GM19023 (cell line): ENCODE results near the gene TMSB15B.
A peak's percentile ranks its signal among the peaks of the same experiment; 100 is the strongest.
"Not testable (repeated sequence)": the region's sequence is repeated elsewhere in the genome, so short reads cannot be mapped to it uniquely, and the experiment has no call there.

Experiments used
- ATAC-seq: cut with Tn5 transposase; IDR thresholded peaks from one replicate; pipeline ENCODE4 v1.9.1; 2021; ENCODE audit warnings: mild to moderate bottlenecking, moderate library complexity; ENCODE audit not compliant: unreplicated experiment

Gene TMSB15B

GRCh38 chrX:103962411-103963278 lies at the start of gene TMSB15B:
Gene TMSB15B, plus strand, starts transcription at chrX:103962627.
- peak; percentile 98 for ATAC-seq

GRCh38 chrX:103913356-103914020 lies 48.9 kb upstream of the TMSB15B start:
- ATAC-seq, result no peak

GRCh38 chrX:103918050-103918449 lies 44.4 kb upstream of the TMSB15B start:
- peak; percentile 35 for ATAC-seq

- ATAC-seq, result peak; percentile 62
These were observed 43.7 kb upstream of the TMSB15B start for GRCh38 chrX:103918571-103919269.

GRCh38 chrX:103919270-103919637 lies 43.2 kb upstream of the TMSB15B start:
- ATAC-seq, result peak; percentile 71

GRCh38 chrX:103920515-103920914 lies 41.9 kb upstream of the TMSB15B start:
- ATAC-seq, result not testable (repeated sequence)

GRCh38 chrX:103927030-103927429 lies 35.4 kb upstream of the TMSB15B start:
- no peak for ATAC-seq

- no peak for ATAC-seq
These were observed 34.8 kb upstream of the TMSB15B start for GRCh38 chrX:103927633-103928032.

- ATAC-seq, result peak; percentile 87
These were observed 30.3 kb upstream of the TMSB15B start for GRCh38 chrX:103932133-103932532.

GRCh38 chrX:103940257-103940656 lies 22.2 kb upstream of the TMSB15B start:
- not testable (repeated sequence) for ATAC-seq

GRCh38 chrX:103941201-103941975 lies 21.0 kb upstream of the TMSB15B start:
- peak; percentile 73 for ATAC-seq

GRCh38 chrX:103949506-103949905 lies 12.9 kb upstream of the TMSB15B start:
- ATAC-seq, result no peak

GRCh38 chrX:103953353-103953752 lies 9.1 kb upstream of the TMSB15B start:
- ATAC-seq, result no peak

GRCh38 chrX:103954259-103954658 lies 8.2 kb upstream of the TMSB15B start:
- no peak for ATAC-seq

- not testable (repeated sequence) for ATAC-seq
These were observed 1.8 kb upstream of the TMSB15B start for GRCh38 chrX:103960599-103960998.

GRCh38 chrX:103983508-103983907 lies 21.1 kb downstream of the TMSB15B start:
- ATAC-seq, result not testable (repeated sequence)

- ATAC-seq, result peak; percentile 80
These were observed 36.8 kb downstream of the TMSB15B start for GRCh38 chrX:103999234-103999633.

- no peak for ATAC-seq
These were observed 46.4 kb downstream of the TMSB15B start for GRCh38 chrX:104008831-104009230.

GRCh38 chrX:104013158-104013557 lies 50.7 kb downstream of the TMSB15B start:
- no peak for ATAC-seq

GRCh38 chrX:104013606-104014005 lies 51.2 kb downstream of the TMSB15B start, which contains the start of gene H2BW1:
Gene H2BW1, minus strand, starts transcription at chrX:104013708. Its CDS starts 132 bp downstream, at chrX:104013576.
- ATAC-seq, result no peak

- ATAC-seq, result not testable (repeated sequence)
These were observed 53.1 kb downstream of the TMSB15B start for GRCh38 chrX:104015576-104015975.
